Ovary (tissue), 3 donors: Measurements from ENCODE around the gene POLD1.

Source experiments
- EP300 ChIP-seq: sonication (generic); formaldehyde crosslinking; IDR thresholded peaks from one replicate; pipeline ENCODE4 v1.6.1; 2017; ENCODE audit warnings: antibody characterized with exemption
- POLR2A ChIP-seq: fragments of 450-650 bp; IDR thresholded peaks from one replicate; pipeline ENCODE4 v1.6.1; 2017; ENCODE audit warnings: antibody characterized with exemption, mild to moderate bottlenecking, moderate library complexity
- TF ChIP-seq, protein P1 (sequence below), 3 donors: fragments of 450-650 bp in 2 of 3; fragments of 200-600 bp in 1 of 3; IDR thresholded peaks; one replicate each; pipeline versions ENCODE4 v1.5.1 to v1.8.0; 2016 to 2022; ENCODE audit warnings: antibody characterized with exemption in 3 of 3, mild to moderate bottlenecking in 1 of 3
- donor health status: DM: no; HTN: no; CAD: no.

- TF ChIP-seq, protein P1, sequence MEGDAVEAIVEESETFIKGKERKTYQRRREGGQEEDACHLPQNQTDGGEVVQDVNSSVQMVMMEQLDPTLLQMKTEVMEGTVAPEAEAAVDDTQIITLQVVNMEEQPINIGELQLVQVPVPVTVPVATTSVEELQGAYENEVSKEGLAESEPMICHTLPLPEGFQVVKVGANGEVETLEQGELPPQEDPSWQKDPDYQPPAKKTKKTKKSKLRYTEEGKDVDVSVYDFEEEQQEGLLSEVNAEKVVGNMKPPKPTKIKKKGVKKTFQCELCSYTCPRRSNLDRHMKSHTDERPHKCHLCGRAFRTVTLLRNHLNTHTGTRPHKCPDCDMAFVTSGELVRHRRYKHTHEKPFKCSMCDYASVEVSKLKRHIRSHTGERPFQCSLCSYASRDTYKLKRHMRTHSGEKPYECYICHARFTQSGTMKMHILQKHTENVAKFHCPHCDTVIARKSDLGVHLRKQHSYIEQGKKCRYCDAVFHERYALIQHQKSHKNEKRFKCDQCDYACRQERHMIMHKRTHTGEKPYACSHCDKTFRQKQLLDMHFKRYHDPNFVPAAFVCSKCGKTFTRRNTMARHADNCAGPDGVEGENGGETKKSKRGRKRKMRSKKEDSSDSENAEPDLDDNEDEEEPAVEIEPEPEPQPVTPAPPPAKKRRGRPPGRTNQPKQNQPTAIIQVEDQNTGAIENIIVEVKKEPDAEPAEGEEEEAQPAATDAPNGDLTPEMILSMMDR (IDR thresholded peaks at IDR 0.05) = no peak
- TF ChIP-seq POLR2A (no peak), EP300 (no peak)
Observed at GRCh38 chr19:50465986-50466705, 82.0 kb downstream of the POLD1 start.
